Glutamatergic neuron (in vitro differentiated cells): ENCODE data around the gene SLIT3. TPM values are rescaled to one million over a fixed set of nuclear protein-coding genes. Genes with fewer than 3 reads are reported as not detected.

Experiments
- DNase-seq: peaks from one replicate; pipeline ENCODE4 v3.0.0; 2022
- H3K27ac Mint-ChIP-seq: one replicate; pipeline ENCODE4 v1.8.0; 2020; ENCODE audit warnings: mild to moderate bottlenecking, mixed read lengths, inconsistent platforms; ENCODE audit not compliant: unreplicated experiment
- H3K27me3 Mint-ChIP-seq: one replicate; pipeline ENCODE4 v1.8.0; 2020; ENCODE audit warnings: mild to moderate bottlenecking, moderate library complexity, mixed read lengths, inconsistent platforms; ENCODE audit not compliant: unreplicated experiment
- H3K36me3 Mint-ChIP-seq: one replicate; pipeline ENCODE4 v1.8.0; 2020; ENCODE audit warnings: mild to moderate bottlenecking, mixed read lengths, inconsistent platforms; ENCODE audit not compliant: unreplicated experiment
- H3K4me1 Mint-ChIP-seq: one replicate; pipeline ENCODE4 v1.8.0; 2020; ENCODE audit warnings: mild to moderate bottlenecking, low read depth, mixed read lengths, inconsistent platforms; ENCODE audit not compliant: unreplicated experiment
- H3K4me3 Mint-ChIP-seq: one replicate; pipeline ENCODE4 v1.8.0; 2020; ENCODE audit warnings: mild to moderate bottlenecking, mixed read lengths, inconsistent platforms; ENCODE audit not compliant: unreplicated experiment
- H3K9me3 Mint-ChIP-seq: one replicate; pipeline ENCODE4 v1.8.0; 2020; ENCODE audit warnings: mild to moderate bottlenecking, moderate library complexity, mixed read lengths, inconsistent platforms; ENCODE audit not compliant: unreplicated experiment
- CTCF ChIP-seq: fragments of 200-600 bp; sonication (generic); IDR thresholded peaks from one replicate; pipeline ENCODE4 v1.5.0; 2021; ENCODE audit not compliant: partially characterized antibody, unreplicated experiment
- total RNA-seq: library from RNA; stranded (reverse); fragmentation: NEBNext Ultra II Directional; extraction: Animal tissue kit (Norgen Biotek cat#: 25700); gene quantifications from one replicate; pipeline ENCODE4 v1.2.1, GENCODE V29; 2021; ENCODE audit not compliant: unreplicated experiment

The SLIT3 gene
- total RNA-seq, 1 donor from 2014 or later, result 11.5 TPM

GRCh38 chr5:169280696-169281095 lies 20.2 kb downstream of the SLIT3 start:
- no peak for TF ChIP-seq CTCF
- no peaks in the 10 kb centered on the region for H3K36me3 Mint-ChIP-seq
- no peak for DNase-seq
- no peaks in the 10 kb centered on the region for H3K4me1 Mint-ChIP-seq
- H3K27me3 Mint-ChIP-seq, result no peaks in the 10 kb centered on the region
- H3K27ac Mint-ChIP-seq, result no peak overlapping the region
- H3K9me3 Mint-ChIP-seq, result no peaks in the 10 kb centered on the region
- H3K4me3 Mint-ChIP-seq, result no peak overlapping the region

- Mint-ChIP-seq H3K4me3 (no peak overlapping the region), H3K27ac (no peak overlapping the region), H3K4me1 (no peaks in the 10 kb centered on the region), H3K9me3 (no peaks in the 10 kb centered on the region), H3K36me3 (no peaks in the 10 kb centered on the region), H3K27me3 (no peaks in the 10 kb centered on the region)
- peak; percentile 22 for DNase-seq
- TF ChIP-seq CTCF, result no peak
Measured at GRCh38 chr5:169280286-169280685, 20.7 kb downstream of the SLIT3 start.

GRCh38 chr5:169279125-169279524 lies 21.8 kb downstream of the SLIT3 start:
- Mint-ChIP-seq H3K27ac (no peak overlapping the region), H3K9me3 (no peaks in the 10 kb centered on the region), H3K4me1 (no peaks in the 10 kb centered on the region), H3K4me3 (no peak overlapping the region), H3K27me3 (no peaks in the 10 kb centered on the region), H3K36me3 (no peaks in the 10 kb centered on the region)
- no peak for DNase-seq
- no peak for TF ChIP-seq CTCF

GRCh38 chr5:169273881-169274280 lies 27.1 kb downstream of the SLIT3 start:
- no peak for TF ChIP-seq CTCF
- H3K9me3 Mint-ChIP-seq, result peaks cover 2% of the 10 kb centered on the region
- no peak for DNase-seq

GRCh38 chr5:169273451-169273850 lies 27.5 kb downstream of the SLIT3 start:
- Mint-ChIP-seq H3K27ac (no peak overlapping the region), H3K9me3 (peaks cover 2% of the 10 kb centered on the region), H3K4me1 (peaks cover 7% of the 10 kb centered on the region), H3K4me3 (no peak overlapping the region), H3K36me3 (peaks cover 4% of the 10 kb centered on the region), H3K27me3 (no peaks in the 10 kb centered on the region)
- DNase-seq, result no peak
- no peak for TF ChIP-seq CTCF

More at GRCh38 chr5:169273881-169274280, 27.1 kb downstream of the SLIT3 start:
- Mint-ChIP-seq H3K4me1 (peaks cover 7% of the 10 kb centered on the region), H3K4me3 (no peak overlapping the region), H3K27me3 (no peaks in the 10 kb centered on the region), H3K27ac (no peak overlapping the region), H3K36me3 (peaks cover 4% of the 10 kb centered on the region)
